Body of pancreas (tissue), 4 donors: Measurements from ENCODE around the gene SLC22A5. TPM values are rescaled to one million over a fixed set of nuclear protein-coding genes. Genes with fewer than 3 reads are reported as not detected.

Experiments
- ATAC-seq: fragments of 150-250 bp; one replicate; pipeline ENCODE4 v1.9.1; 2016
- DNase-seq, 4 donors: peaks; one replicate each; pipeline ENCODE4 v3.0.0-alpha.2; 2019
- H3K27ac ChIP-seq, 4 donors: fragments of 200-600 bp; sonication (generic); 1 replicate in 3 of 4; 2 replicates in 1 of 4; pipeline versions ENCODE4 v1.5.1 to v1.6.1; 2016 to 2019; ENCODE audit warnings: mild to moderate bottlenecking in 1 of 4, mixed read lengths in 1 of 4, moderate library complexity in 1 of 4
- H3K27me3 ChIP-seq, 2 donors: fragments of 200-600 bp; sonication (generic); one replicate each; pipeline ENCODE4 v1.6.0; 2016; ENCODE audit warnings: mild to moderate bottlenecking in 1 of 2
- H3K36me3 ChIP-seq, 2 donors: fragments of 200-600 bp; sonication (generic); replicated peaks in 1 of 2; 2 replicates each; pipeline ENCODE4 v1.5.1; 2016; ENCODE audit warnings: low read depth in 2 of 2; ENCODE audit not compliant: insufficient read depth in 1 of 2
- H3K4me1 ChIP-seq: fragments of 200-600 bp; sonication (generic); one replicate; pipeline ENCODE4 v1.6.0; 2016
- H3K4me3 ChIP-seq, 2 donors: fragments of 200-600 bp; sonication (generic); 1 replicate in 1 of 2; 2 replicates in 1 of 2; pipeline ENCODE4 v1.5.1; 2016 to 2019
- H3K9me3 ChIP-seq, 3 donors: fragments of 200-600 bp; sonication (generic); 1 replicate in 2 of 3; 2 replicates in 1 of 3; pipeline ENCODE4 v1.5.1; 2016
- CTCF ChIP-seq, 7 experiments: fragments of 450-650 bp in 4 of 7; fragments of 200-600 bp in 3 of 7; sonication (generic) in 3 of 7; IDR thresholded peaks; one replicate each; pipeline ENCODE4 v1.5.1; 2016 to 2019; ENCODE audit warnings: antibody characterized with exemption in 7 of 7
- POLR2A ChIP-seq, 3 donors: fragments of 450-650 bp; IDR thresholded peaks; one replicate each; pipeline ENCODE4 v1.6.1; 2016; ENCODE audit warnings: antibody characterized with exemption in 3 of 3, mild to moderate bottlenecking in 2 of 3
- WGBS, 2 donors: methylation state at CpG; one replicate each; pipeline ENCODE4 v1.1.5; 2017; 5-methylcytosine and 5-hydroxymethylcytosine counted together
- intact Hi-C: fragments of 100-400 bp; cut with DNase I; formaldehyde crosslinking; loops from one replicate; pipeline ENCODE4 v1.15.1; 2023
- total RNA-seq, 2 donors: library from RNA; depleted of rRNA; stranded (reverse); fragments of >200 nt; gene quantifications; one replicate each; pipeline ENCODE4 v1.1.0, GENCODE V29; 2016

The SLC22A5 gene
- total RNA-seq, 2 donors from 2014 or later = 21.3 to 30.3 TPM

DNA sequence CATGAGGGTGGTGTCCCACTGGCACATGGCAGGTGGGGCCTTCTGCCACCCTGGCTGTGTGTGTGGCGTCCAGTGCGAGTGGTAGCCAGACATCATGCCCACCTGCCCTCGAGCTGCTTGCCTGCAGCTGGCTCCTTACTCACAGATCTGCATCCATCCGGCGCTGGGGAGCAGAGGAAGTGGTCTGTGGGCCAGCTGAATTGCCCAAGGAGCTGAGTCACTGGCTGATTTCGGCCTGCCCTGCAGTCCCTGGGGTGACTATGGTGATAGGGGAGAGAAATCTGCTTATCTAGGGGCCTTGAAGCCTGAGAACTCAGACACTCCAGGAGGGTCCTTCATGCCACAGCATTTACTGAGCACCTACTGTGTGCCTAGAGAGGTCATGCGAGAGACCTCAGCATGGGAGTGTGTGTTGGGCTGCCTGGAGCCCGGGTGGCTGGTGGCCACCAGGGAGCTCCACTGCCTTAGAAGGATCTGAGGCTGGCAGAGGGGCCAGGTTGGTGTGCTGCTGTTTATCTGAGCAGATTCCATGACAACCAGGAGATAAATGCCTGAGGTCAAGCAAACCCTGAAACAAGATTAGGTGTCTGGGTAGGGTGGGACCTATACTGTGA lies 57.1 kb downstream of the SLC22A5 start:
- intact Hi-C loops = no loop called here
- no peaks in the 10 kb centered on the region for H3K36me3 ChIP-seq
- DNase-seq (peak; percentile 61 to 83 (median 71)), ATAC-seq (peak; percentile 65)
- 52 to 77% methylated on average over 6 to 8 of the region's 8 CpGs for WGBS, 2 donors
- peaks cover 84% of the 10 kb centered on the region for H3K4me1 ChIP-seq
- peak in 6 of 7 experiments; percentile 10 to 46 (median 35) for TF ChIP-seq CTCF (IDR thresholded peaks at IDR 0.05)
- TF ChIP-seq POLR2A (IDR thresholded peaks at IDR 0.05) = no peak
- H3K27me3 ChIP-seq = no peaks in the 10 kb centered on the region
- H3K4me3 ChIP-seq = no peak overlapping the region
- H3K9me3 ChIP-seq = no peaks in the 10 kb centered on the region
- peak overlapping the region; percentile 63 to 86 (median 80) for H3K27ac ChIP-seq

GRCh38 chr5:132427281-132428146 lies 58.0 kb downstream of the SLC22A5 start:
- DNase-seq (peak; percentile 43 to 72 (median 60)), ATAC-seq (peak; percentile 54)
- intact Hi-C loops = no loop called here
- Histone ChIP-seq H3K27me3 (no peaks in the 10 kb centered on the region), H3K27ac (peak overlapping the region; percentile 63 to 86 (median 80)), H3K36me3 (no peaks in the 10 kb centered on the region), H3K4me3 (no peak overlapping the region), H3K4me1 (peaks cover 75% of the 10 kb centered on the region), H3K9me3 (no peaks in the 10 kb centered on the region)
- 18 to 20% methylated on average over 6 of the region's 6 CpGs for WGBS, 2 donors
- TF ChIP-seq POLR2A (IDR thresholded peaks at IDR 0.05) (peak in 1 of 3 donors; percentile 39), CTCF (IDR thresholded peaks at IDR 0.05) (peak in 1 of 7 experiments; percentile 6)

DNA sequence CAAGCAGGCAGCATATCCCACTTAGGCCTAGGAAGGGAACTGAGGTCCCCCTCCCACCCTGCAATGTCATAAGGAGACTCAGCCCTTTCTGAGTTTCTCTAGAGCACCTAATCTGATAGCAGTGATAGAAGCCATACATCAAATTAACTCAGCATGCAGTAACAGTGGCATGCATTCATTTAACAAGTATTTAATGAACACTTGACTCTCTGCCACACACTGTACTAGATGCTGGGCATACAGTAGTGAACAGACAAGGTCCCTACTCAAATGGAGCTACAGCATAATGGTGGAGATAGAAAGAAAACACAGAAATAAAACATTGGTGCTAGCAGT lies 58.6 kb downstream of the SLC22A5 start:
- Histone ChIP-seq H3K27ac (peak overlapping the region; percentile 63 to 86 (median 80)), H3K36me3 (no peaks in the 10 kb centered on the region), H3K4me3 (no peak overlapping the region), H3K9me3 (no peaks in the 10 kb centered on the region), H3K27me3 (no peaks in the 10 kb centered on the region), H3K4me1 (peaks cover 69% of the 10 kb centered on the region)
- ATAC-seq = no peak
- intact Hi-C loops = no loop called here
- no peak for DNase-seq
- TF ChIP-seq POLR2A (IDR thresholded peaks at IDR 0.05) (no peak), CTCF (IDR thresholded peaks at IDR 0.05) (no peak)

- Histone ChIP-seq H3K4me3 (no peak overlapping the region), H3K9me3 (no peaks in the 10 kb centered on the region), H3K27ac (peak overlapping the region in 2 of 4 donors; percentile 82 to 86), H3K4me1 (peaks cover 63% of the 10 kb centered on the region), H3K36me3 (no peaks in the 10 kb centered on the region), H3K27me3 (no peaks in the 10 kb centered on the region)
- no peak for TF ChIP-seq POLR2A (IDR thresholded peaks at IDR 0.05)
- no peak for TF ChIP-seq CTCF (IDR thresholded peaks at IDR 0.05)
- intact Hi-C loops = no loop called here
- DNase-seq = no peak
- ATAC-seq = no peak
- 93 to 96% methylated on average over 9 of the region's 9 CpGs for WGBS, 2 donors
These were observed 59.3 kb downstream of the SLC22A5 start for GRCh38 chr5:132428484-132429462.
